Smooth muscle cell of the umbilical artery (primary cell): ENCODE results near the gene FTHL17. TPM values are rescaled to one million over a fixed set of nuclear protein-coding genes. Genes with fewer than 3 reads are reported as not detected.

Experiments used
- total RNA-seq: library from RNA; depleted of rRNA; stranded (reverse); fragments of >200 nt; gene quantifications from 2 replicates; pipeline ENCODE4 v1.2.3, GENCODE V29; 2014

The FTHL17 gene
- total RNA-seq = not detected in 2 replicates

DNA sequence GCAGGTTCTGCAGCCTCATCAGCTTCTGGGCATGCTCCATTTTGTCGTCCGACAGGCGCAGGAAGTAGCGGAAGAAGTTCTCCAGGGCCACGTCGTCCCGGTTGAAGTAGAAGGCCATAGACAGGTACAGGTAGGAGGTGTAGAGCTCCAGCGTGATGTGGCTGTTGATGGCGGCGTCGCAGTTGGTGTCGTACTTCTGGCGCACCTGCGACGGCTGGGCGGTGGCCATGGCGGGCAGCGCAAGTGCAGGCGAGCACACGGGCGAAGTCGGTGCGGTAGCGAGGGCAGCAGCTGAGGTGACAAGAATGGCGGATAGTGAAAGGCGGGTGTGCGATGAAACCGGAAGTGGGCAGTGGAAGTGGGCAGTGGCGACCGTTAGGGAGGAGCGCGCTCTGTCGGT lies at the start of gene FTHL17:
Gene FTHL17, minus strand, starts transcription at position 317 of the 400 bp plus-strand sequence. Its CDS starts 88 bp downstream, at position 229.

Other genes starting within 250 kb of the FTHL17 start
- gene TAB3, start 182.8 kb downstream of the FTHL17 start, total RNA-seq = 12.2 and 18.4 TPM in 2 replicates